GM12872 (cell line): ENCODE results near the gene IPCEF1.

Experiments used
- TF ChIP-seq, protein P1 (sequence below): IDR thresholded peaks from 3 replicates; pipeline ENCODE4 v1.5.1; 2011; ENCODE audit warnings: low read depth, mild to moderate bottlenecking, low read length, moderate library complexity; ENCODE audit not compliant: insufficient read depth

Gene IPCEF1

GRCh38 chr6:154123155-154123956, 233.2 kb downstream of the IPCEF1 start:
- TF ChIP-seq, protein P1, sequence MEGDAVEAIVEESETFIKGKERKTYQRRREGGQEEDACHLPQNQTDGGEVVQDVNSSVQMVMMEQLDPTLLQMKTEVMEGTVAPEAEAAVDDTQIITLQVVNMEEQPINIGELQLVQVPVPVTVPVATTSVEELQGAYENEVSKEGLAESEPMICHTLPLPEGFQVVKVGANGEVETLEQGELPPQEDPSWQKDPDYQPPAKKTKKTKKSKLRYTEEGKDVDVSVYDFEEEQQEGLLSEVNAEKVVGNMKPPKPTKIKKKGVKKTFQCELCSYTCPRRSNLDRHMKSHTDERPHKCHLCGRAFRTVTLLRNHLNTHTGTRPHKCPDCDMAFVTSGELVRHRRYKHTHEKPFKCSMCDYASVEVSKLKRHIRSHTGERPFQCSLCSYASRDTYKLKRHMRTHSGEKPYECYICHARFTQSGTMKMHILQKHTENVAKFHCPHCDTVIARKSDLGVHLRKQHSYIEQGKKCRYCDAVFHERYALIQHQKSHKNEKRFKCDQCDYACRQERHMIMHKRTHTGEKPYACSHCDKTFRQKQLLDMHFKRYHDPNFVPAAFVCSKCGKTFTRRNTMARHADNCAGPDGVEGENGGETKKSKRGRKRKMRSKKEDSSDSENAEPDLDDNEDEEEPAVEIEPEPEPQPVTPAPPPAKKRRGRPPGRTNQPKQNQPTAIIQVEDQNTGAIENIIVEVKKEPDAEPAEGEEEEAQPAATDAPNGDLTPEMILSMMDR = no peak

- TF ChIP-seq, protein P1 = no peak
Measured at GRCh38 chr6:154122195-154122925, 234.2 kb downstream of the IPCEF1 start.

- TF ChIP-seq, protein P1 = no peak
Measured at GRCh38 chr6:154117485-154117884, 239.1 kb downstream of the IPCEF1 start.

GRCh38 chr6:154113392-154113791, 243.2 kb downstream of the IPCEF1 start:
- TF ChIP-seq, protein P1 = no peak

- TF ChIP-seq, protein P1 = no peak
Measured at GRCh38 chr6:154112181-154112809, 244.3 kb downstream of the IPCEF1 start.

GRCh38 chr6:154111025-154111424, 245.6 kb downstream of the IPCEF1 start:
- TF ChIP-seq, protein P1 = no peak

DNA sequence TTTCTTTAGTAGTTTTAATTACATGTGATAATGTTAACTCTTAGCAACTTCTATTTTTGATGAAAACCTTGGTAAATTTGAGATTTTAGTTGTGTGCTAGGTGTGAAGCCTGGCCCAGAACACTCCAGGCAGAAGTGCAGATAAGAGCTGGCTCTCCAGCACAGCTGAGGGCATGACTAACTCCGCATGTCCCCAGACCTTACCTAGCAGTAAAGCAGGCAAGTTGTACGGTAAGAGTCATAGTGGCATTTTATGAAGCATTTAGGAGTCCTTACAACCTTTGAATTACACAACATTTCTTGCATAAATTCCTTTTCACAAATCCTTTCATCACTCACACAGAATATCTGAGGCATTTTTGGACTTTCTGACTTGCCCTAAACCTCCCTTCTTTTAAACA, 250.4 kb downstream of the IPCEF1 start:
- TF ChIP-seq, protein P1 = no peak
